Measurements from ENCODE around the gene ZFYVE26.
"Not testable (repeated sequence)": the region's sequence is repeated elsewhere in the genome, so short reads cannot be mapped to it uniquely, and the experiment has no call there.

The ZFYVE26 gene

GRCh38 chr14:67819563-67820421, 3.4 kb upstream of the ZFYVE26 start, which contains the start of gene RAD51B (continued):
- TF ChIP-seq, protein P1, sequence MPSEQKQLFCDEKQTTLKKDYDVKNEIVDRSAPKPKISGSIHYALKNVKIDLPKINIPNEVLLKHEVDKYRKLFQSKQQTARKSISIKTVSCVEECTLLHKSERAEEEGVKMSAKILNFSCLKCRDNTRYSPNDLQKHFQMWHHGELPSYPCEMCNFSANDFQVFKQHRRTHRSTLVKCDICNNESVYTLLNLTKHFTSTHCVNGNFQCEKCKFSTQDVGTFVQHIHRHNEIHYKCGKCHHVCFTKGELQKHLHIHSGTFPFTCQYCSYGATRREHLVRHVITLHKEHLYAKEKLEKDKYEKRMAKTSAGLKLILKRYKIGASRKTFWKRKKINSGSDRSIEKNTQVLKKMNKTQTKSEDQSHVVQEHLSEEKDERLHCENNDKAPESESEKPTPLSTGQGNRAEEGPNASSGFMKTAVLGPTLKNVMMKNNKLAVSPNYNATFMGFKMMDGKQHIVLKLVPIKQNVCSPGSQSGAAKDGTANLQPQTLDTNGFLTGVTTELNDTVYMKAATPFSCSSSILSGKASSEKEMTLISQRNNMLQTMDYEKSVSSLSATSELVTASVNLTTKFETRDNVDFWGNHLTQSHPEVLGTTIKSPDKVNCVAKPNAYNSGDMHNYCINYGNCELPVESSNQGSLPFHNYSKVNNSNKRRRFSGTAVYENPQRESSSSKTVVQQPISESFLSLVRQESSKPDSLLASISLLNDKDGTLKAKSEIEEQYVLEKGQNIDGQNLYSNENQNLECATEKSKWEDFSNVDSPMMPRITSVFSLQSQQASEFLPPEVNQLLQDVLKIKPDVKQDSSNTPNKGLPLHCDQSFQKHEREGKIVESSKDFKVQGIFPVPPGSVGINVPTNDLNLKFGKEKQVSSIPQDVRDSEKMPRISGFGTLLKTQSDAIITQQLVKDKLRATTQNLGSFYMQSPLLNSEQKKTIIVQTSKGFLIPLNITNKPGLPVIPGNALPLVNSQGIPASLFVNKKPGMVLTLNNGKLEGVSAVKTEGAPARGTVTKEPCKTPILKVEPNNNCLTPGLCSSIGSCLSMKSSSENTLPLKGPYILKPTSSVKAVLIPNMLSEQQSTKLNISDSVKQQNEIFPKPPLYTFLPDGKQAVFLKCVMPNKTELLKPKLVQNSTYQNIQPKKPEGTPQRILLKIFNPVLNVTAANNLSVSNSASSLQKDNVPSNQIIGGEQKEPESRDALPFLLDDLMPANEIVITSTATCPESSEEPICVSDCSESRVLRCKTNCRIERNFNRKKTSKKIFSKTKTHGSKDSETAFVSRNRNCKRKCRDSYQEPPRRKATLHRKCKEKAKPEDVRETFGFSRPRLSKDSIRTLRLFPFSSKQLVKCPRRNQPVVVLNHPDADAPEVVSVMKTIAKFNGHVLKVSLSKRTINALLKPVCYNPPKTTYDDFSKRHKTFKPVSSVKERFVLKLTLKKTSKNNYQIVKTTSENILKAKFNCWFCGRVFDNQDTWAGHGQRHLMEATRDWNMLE (tag by site-specific recombination; conservative IDR thresholded peaks at IDR 0.05; ENCODE audit: low read depth) = no peak
- TF ChIP-seq, protein P2, sequence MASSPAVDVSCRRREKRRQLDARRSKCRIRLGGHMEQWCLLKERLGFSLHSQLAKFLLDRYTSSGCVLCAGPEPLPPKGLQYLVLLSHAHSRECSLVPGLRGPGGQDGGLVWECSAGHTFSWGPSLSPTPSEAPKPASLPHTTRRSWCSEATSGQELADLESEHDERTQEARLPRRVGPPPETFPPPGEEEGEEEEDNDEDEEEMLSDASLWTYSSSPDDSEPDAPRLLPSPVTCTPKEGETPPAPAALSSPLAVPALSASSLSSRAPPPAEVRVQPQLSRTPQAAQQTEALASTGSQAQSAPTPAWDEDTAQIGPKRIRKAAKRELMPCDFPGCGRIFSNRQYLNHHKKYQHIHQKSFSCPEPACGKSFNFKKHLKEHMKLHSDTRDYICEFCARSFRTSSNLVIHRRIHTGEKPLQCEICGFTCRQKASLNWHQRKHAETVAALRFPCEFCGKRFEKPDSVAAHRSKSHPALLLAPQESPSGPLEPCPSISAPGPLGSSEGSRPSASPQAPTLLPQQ (tag by site-specific recombination; IDR thresholded peaks at IDR 0.05) = peak; percentile 99
- TF ChIP-seq PATZ1 (tag by site-specific recombination; IDR thresholded peaks at IDR 0.05) = peak; percentile 69
- peak; percentile 49; the same call in 1 of the 2 replicates for TF ChIP-seq PRDM10 (tag by site-specific recombination; IDR thresholded peaks at IDR 0.05)
- TF ChIP-seq ZNF629 (tag by site-specific recombination; IDR thresholded peaks at IDR 0.05) = peak; percentile 37; the same call in 1 of the 2 replicates
- peak; percentile 96 for TF ChIP-seq ZBTB48 (tag by site-specific recombination; IDR thresholded peaks at IDR 0.05)
- TF ChIP-seq ZNF704 (tag by site-specific recombination; IDR thresholded peaks at IDR 0.05) = no peak
- TF ChIP-seq ZNF660 (tag by site-specific recombination; IDR thresholded peaks at IDR 0.05) = peak; percentile 38; the same call in 1 of the 2 replicates
- peak; percentile 61; the same call in 1 of the 2 replicates for TF ChIP-seq ZNF18 (tag by site-specific recombination; IDR thresholded peaks at IDR 0.05)
- peak; percentile 99 for TF ChIP-seq ZFP69B (tag by site-specific recombination; IDR thresholded peaks at IDR 0.05)
- TF ChIP-seq SP7 (tag by site-specific recombination; IDR thresholded peaks at IDR 0.05) = 0 out of 2 replicates have a peak, but pooled peaks have one; percentile 20
- peak; percentile 61 for TF ChIP-seq SP3 (tag by site-specific recombination; IDR thresholded peaks at IDR 0.05)

GRCh38 chr14:67818476-67818875, 2.1 kb upstream of the ZFYVE26 start:
- H3K27ac ChIP-seq (ENCODE audit: extremely low read depth, low read depth, low read length); CTCF ChIA-PET; POLR2A ChIA-PET; H3K4me3 ChIP-seq (ENCODE audit: low read depth, low read length); H3K4me1 ChIP-seq (ENCODE audit: control insufficient read depth, insufficient read depth, low read length); H3K36me3 ChIP-seq (ENCODE audit: control insufficient read depth in 2 of 2, insufficient read depth in 1 of 2, low read length in 2 of 2); H3K9me3 ChIP-seq (ENCODE audit: control insufficient read depth, insufficient read depth, low read depth, low read length): not testable (repeated sequence)
